Hematopoietic multipotent progenitor cell treated with erythropoietin and hydrocortisone succinate and interleukin-3 and kit ligand, for 15 days (in vitro differentiated cells): ENCODE measurements around the gene GSTK1.
"Not testable (repeated sequence)": the region's sequence is repeated elsewhere in the genome, so short reads cannot be mapped to it uniquely, and the experiment has no call there.

Source experiments
- DNase-seq: peaks from one replicate; pipeline ENCODE4 v3.0.0-alpha.2; 2015; ENCODE audit warnings: low spot score

GSTK1 gene

GRCh38 chr7:143238289-143238980 is 24.8 kb upstream of the GSTK1 start:
- DNase-seq, result no peak

GRCh38 chr7:143239813-143240212 is 23.4 kb upstream of the GSTK1 start:
- DNase-seq, result no peak

GRCh38 chr7:143240291-143241168 is 22.7 kb upstream of the GSTK1 start:
- peak; percentile 74 for DNase-seq

GRCh38 chr7:143242306-143242705 is 20.9 kb upstream of the GSTK1 start:
- DNase-seq, result no peak

- DNase-seq, result no peak
Observed at GRCh38 chr7:143243111-143243510, 20.1 kb upstream of the GSTK1 start.

GRCh38 chr7:143243614-143244013 is 19.6 kb upstream of the GSTK1 start:
- no peak for DNase-seq

GRCh38 chr7:143244321-143244720 is 18.9 kb upstream of the GSTK1 start:
- DNase-seq, result no peak

GRCh38 chr7:143245123-143245522 is 18.1 kb upstream of the GSTK1 start:
- no peak for DNase-seq

GRCh38 chr7:143247372-143247771 is 15.9 kb upstream of the GSTK1 start:
- no peak for DNase-seq

GRCh38 chr7:143248761-143249354 is 14.4 kb upstream of the GSTK1 start:
- no peak for DNase-seq

GRCh38 chr7:143250199-143250598 is 13.0 kb upstream of the GSTK1 start:
- DNase-seq, result no peak

- DNase-seq, result no peak
Observed at GRCh38 chr7:143250822-143251221, 12.4 kb upstream of the GSTK1 start.

GRCh38 chr7:143252006-143252405 is 11.2 kb upstream of the GSTK1 start:
- no peak for DNase-seq

GRCh38 chr7:143255564-143255963 is 7.7 kb upstream of the GSTK1 start:
- no peak for DNase-seq

GRCh38 chr7:143256325-143256724 is 6.9 kb upstream of the GSTK1 start:
- peak; percentile 38 for DNase-seq

- DNase-seq, result peak; percentile 71
Observed at GRCh38 chr7:143256932-143257331, 6.3 kb upstream of the GSTK1 start.

GRCh38 chr7:143257501-143257900 is 5.7 kb upstream of the GSTK1 start:
- no peak for DNase-seq

- DNase-seq, result peak; percentile 64
Observed at GRCh38 chr7:143258831-143259230, 4.4 kb upstream of the GSTK1 start.

GRCh38 chr7:143259765-143260164 is 3.5 kb upstream of the GSTK1 start:
- no peak for DNase-seq

GRCh38 chr7:143261901-143262300 is 1.3 kb upstream of the GSTK1 start:
- DNase-seq, result no peak

GRCh38 chr7:143264196-143264568 is 941 bp downstream of the GSTK1 start:
- DNase-seq, result not testable (repeated sequence)

GRCh38 chr7:143265017-143265693 is 1.9 kb downstream of the GSTK1 start:
- DNase-seq, result no peak
